Forelimb muscle (tissue), 1 donor: Measurements from ENCODE around the gene IARS1. TPM values are rescaled to one million over a fixed set of nuclear protein-coding genes. Genes with fewer than 3 reads are reported as not detected.

Experiments
- DNase-seq: peaks from one replicate; pipeline ENCODE4 v3.0.0-alpha.2; 2013; ENCODE audit warnings: low read depth
- polyA plus RNA-seq: library from polyadenylated mRNA; unstranded; fragments of 120-200 nt; gene quantifications from one replicate; pipeline ENCODE4 v1.2.1, GENCODE V29; 2013; ENCODE audit not compliant: insufficient read length

IARS1 gene
- polyA plus RNA-seq, 1 donor, result 62.7 TPM

DNA sequence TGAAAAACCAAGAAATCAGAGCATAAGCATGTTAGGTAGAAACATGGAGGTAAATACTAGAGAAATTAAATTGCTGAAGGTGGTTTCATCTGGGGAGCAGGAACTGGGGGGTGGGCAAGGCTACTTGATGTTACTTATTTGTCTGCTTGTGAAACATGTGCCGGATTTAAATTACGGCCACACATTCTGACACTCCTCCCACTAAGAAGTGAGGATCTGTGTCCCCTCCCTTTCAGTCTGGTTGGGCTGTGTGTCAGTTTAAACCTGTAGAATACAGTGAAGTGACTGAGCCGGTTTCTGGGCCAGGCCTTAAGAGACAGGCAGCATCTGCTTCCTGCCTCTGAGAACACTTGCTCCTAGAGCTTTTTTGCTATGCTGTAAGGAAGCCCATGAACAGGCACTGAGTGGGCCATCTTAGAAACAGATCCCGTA lies 2.3 kb upstream of the IARS1 start:
- DNase-seq, result no peak

DNA sequence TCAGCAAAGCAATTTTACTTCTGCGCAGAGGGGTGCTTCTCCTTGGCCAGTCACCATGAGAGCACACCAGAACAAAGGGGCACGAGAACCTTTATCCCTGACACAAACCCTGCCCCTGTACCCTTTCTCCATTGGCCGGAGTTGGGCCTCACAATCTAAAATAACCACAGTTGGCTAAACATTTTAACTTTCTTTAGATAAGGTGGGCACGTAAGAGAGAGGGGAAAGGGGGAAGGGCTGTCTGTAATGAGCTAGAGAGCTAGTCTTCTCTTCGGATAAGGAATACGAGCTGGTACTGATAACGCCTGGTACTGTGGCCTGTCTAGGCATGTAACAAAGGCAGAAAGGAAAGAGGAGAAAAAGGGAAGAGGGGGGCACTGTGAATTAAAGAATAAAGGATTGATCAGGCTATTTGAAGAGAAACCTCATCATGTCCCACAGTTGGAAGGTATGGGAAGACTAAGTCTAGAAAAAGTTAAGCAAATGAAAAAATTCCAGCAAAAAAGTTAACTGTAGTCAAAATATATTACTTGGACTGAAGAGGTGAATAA lies 1.8 kb upstream of the IARS1 start:
- DNase-seq, result no peak

DNA sequence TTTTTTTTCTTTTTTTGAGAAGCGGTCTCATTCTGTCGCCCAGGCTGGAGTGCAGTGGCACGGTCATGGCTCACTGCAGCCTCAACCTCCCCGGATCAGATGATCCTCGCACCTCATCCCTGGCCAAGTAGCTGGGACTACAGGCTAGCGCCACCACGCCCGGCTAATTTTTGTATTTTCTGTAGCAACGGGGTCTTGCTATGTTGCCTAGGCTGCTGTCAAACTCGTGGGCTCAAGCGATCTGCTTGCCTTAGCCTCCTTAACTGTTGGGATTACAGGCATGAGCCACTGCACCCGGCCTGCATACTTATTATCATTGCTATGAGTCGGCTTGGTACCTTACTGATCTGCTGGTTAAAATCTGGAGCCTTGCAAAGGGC lies 790 bp upstream of the IARS1 start:
- no peak for DNase-seq

DNA sequence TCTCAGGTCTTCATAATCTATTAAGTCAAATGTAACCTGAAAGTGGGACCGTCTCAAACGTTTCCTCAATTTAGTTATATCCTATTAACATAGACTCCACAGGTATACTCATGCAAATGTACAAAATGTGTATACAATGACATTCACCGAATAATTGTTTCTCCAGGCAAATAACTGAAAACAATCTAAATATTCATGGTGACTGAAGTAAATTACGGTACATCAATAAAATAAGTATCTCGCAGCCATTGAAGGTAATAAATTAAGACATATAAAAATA lies 482 bp downstream of the IARS1 start:
- DNase-seq, result no peak

DNA sequence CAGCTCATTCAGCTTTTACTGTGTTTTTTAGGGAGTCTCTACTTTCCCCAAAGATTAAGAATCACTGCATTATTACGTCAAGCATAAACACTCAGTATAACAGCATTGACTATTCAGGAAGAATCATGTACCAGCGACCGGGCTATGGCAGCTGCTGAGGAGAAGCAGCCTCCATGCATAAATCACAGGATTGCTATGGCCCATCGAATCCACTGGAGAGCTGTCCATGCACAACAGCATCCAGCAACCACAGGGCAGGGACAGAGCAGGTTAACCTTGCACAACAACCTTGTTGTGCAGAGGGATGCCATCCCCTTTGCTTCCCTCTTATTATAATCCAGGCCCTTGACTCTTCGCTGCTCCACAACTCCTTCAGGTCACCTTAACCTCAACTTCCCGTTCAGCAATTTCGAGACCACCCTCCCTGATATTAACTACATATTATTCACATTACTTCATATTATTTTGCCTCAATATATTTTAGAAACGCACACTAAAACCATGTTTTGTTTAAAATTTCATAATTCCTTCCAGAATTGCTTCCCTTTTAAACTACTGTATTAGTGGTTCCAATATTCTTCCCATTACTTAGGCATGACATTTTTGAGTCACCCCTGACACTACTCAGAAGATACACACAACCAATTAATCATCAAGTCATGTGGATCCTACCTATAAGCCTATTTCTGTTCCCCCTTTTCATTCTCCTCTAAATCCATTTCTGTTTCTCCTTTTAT lies 991 bp downstream of the IARS1 start:
- no peak for DNase-seq

DNA sequence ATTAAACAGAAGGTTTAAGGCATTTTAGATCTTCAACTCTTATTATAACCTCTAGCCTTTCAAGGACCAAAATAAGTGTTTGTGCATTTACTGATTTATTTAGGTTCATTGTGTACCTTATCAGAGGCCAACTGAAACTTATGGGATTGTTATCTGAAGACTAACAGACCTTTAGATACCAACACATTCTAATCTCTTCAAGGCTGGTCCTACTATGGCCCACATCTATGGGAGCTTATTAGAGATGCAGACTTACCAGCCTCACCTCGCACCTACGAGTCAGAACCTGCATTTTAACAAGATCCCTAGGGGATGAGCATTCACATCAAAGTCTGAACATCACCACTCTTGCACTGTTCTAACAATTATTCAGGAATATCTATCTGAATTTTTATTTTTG lies 1.9 kb downstream of the IARS1 start:
- no peak for DNase-seq

DNA sequence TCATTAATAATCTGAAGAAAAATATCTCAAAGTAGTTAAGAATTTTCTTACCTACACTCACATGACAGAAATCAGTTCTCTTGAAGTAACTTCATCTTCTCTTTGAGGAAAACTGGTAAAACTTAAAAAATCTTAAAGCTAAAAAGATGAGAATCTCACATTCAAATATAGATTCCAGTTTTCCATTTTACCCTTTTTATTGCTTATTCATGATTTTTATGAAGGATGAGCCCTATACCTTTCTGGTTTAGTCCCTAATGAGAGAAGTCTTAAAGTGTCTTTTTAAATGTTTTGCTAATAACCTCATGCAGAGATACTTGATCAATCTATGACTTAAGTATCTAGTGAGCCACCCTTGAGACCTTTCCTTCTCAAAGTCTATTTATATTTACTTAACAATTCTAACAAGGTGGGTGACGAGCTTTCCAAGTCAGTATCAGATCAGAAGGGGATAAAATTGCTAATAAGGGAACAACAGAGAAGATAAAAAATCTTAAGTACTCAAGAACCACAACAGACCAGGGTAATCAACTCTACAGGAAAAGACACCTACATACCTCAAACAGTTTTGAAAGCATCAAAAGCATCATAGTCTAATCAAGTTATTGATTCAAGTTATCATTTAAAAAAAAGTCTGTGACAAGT lies 2.6 kb downstream of the IARS1 start:
- no peak for DNase-seq

DNA sequence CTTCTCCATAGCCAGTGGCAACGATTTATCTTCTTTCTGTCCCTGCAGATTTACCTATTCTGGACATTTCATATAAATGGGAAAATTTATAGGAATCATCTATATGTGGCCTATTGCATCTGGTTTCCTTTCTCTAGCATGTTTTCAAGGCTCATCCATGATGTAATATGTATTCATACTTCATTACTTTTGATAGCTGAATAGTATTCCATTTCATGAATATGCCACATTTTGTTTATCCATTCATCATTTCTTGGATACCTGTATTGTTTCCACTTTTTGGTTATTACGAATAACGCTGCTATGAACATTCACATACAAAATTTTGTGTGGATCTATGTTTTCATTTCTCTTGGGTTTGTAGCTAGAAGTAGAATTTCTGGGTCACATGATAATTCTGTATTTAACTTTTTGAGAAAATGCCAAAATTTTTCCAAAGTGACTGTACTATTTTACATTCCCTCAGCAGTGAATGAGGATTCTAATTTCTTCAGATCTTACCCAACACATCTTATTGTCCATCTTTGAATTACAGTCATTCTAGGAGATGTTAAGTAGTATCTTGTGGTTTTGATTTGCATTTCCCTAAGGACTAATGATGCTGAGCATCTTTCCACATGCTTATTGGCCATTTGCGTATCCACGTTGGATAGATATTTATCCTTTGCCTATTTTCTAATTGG lies 3.6 kb downstream of the IARS1 start:
- DNase-seq, result no peak

DNA sequence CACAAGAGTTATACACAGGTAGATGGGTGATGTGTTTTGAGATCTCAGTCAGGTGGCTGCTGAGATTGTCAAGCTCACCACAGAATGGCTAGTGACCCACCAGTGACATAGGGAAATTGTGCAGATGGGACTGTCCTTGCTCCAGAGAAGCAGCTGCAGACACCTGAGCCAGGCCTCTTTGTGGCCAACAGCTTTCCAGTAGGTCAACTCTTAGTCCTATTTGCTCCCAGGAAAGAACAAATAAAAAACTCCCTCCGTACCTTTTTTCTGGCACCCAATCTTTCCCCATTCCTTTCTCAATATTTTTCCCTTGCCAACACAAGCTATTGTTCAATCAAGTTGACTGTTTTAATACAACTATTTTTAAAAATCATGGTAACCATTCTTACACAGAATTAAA lies 14.2 kb downstream of the IARS1 start:
- no peak for DNase-seq

DNA sequence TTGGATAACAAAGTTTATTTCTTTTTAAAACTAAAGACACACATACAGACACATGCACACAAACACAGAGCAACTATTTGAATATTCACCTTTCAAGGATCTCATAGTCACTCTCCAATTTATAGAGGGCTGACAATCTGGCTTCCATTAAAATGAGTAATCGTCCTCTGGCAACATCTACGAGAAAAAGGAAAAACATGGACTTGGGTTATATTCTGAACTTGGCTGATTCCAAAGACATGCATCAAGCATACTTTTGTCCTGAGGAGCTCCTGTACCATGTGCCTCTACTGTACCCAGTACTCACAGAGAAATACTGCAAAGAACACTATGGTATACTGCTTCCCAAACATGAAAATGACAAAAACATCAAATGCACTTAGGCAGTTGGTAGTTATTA lies 15.4 kb downstream of the IARS1 start:
- no peak for DNase-seq

DNA sequence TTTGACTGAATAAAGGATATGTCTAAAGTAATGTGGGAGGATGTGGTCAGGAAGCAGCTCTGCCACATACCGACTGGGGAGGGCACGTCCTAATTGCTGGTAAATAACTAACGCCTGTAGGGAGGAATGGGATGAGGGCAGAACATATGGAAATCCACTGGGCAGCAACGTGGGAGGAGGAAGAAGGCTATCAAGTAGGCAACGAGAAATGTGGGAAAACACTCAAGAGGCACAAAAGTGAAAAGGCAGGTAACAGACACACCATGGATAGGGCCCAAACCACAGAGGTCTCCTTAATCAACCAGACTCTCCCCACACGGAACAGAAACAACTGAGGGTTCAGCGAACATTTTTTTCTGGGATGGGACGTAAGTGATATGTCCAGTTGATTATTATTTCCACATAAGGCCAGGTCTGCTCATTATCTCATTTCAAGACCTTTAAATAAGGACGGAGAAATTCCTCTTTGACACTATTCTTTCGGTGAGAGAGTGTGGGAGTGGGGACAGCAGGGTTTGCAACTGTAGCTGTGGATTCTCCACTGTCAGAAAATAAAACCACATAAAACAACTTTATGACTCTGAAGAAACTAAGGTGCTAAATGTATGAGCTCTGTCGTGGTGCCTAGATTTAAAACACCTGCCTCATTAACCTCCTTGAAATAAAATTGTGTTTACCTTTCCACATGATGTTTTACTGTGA lies 17.0 kb downstream of the IARS1 start:
- DNase-seq, result no peak

DNA sequence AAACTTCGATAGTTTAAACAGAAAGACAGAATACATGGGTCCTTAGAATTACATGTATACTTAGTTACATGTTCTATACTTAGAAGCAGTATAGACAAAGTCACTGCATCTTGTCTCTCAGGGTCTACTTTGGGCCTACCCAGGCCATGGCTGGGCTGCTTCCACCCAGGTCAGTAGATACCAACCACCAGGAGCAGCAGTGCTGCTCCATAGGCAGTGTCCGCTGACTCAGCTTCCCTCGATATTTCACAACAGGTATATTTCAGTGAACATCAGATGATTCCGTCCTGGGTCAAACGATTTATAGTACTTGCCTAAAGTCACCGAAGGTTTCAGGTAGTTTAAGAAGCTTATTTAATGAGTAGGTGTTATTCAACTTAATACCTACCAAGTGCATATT lies 18.0 kb downstream of the IARS1 start:
- DNase-seq, result no peak

DNA sequence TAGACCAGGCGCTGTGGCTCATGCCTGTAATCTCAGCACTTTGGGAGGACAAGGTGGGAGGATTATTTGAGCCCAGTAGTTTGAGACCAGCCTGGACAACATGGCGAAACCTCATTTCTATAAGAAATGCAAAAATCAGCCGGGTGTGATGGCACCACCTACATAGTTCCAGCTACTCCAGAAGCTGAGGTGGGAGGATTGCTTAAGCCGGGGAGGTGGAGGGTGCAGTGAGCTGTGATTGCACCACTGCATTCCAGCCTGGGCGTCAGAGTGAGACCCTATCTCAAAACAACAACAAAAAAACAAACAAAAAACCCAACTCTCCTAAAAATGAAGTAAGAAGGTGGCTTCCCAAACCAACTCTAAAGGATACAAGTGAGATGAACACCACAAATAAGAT lies 23.0 kb downstream of the IARS1 start:
- no peak for DNase-seq

DNA sequence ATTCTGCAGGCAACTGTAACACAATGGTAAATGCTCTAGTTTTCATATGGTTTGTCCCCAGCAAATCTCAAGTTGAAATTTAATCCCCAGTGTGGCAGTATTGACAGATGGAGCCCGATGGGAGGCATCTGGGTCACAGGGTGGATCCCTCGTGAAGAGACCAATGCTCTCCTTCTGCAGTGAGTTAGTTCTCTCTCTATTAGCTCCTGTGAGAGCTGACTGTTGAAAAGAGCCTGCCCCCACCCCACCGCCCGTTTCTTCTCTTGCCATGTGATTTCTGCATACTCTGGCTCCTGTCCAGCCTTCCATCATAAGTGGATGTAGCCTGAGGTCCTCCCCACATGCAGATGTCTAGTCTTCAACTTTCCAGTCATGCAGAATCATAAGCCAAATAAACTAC lies 27.0 kb downstream of the IARS1 start:
- no peak for DNase-seq

DNA sequence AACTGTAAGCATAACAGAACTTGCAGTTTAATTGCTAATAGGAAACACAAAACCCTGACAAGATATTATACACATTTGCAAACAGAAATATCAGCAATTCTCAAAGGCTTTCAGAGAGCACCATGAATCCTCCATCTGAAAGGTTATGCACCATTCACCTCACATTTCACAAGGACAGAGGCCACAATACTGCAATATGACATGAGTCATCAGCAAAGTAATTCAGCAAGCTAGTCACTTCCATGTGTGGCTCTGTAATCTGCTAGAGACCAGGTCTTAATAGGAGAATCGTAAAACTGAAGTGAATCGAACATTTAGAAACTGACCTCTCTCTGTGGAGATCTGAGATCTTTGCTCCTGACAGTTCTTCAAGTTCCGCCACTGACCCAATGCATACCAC lies 28.3 kb downstream of the IARS1 start:
- no peak for DNase-seq

DNA sequence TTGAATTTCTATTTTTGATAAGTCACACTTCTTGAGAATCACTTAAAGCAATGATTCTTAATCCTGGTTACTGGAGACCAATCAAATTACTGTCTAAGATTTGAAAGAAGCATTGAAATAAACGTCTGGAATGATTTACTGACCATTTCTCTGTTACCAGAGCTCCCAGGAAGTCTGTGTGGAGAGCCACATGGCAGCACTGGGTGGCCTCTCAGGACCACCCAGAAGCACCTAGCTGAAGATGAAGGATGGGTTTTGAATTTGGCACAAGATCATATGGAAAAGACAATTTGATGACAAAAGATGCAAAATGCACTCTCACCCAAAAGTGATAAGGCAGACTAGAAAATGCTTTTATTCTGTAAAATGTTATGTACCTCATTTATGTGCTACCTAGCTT lies 30.4 kb downstream of the IARS1 start:
- no peak for DNase-seq

DNA sequence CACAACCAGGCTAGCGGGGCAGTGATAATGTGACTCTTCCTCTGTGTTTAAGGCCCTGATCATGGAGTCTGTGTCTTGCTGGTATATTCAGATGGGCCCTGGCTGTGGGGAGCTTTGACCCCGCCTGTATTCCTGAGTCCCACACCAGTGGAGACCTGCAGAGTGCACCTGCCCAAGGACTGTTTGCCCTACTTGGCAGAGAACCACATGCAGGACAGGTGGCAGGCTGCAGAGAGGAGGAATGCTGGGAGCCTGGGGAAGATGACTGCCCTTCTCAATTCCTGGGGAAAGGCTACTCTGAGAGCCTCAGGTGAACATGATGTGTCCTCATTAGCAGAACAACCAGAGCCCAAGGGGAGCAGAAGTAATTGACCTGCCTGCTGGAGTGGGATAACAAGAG lies 36.2 kb downstream of the IARS1 start:
- DNase-seq, result no peak

DNA sequence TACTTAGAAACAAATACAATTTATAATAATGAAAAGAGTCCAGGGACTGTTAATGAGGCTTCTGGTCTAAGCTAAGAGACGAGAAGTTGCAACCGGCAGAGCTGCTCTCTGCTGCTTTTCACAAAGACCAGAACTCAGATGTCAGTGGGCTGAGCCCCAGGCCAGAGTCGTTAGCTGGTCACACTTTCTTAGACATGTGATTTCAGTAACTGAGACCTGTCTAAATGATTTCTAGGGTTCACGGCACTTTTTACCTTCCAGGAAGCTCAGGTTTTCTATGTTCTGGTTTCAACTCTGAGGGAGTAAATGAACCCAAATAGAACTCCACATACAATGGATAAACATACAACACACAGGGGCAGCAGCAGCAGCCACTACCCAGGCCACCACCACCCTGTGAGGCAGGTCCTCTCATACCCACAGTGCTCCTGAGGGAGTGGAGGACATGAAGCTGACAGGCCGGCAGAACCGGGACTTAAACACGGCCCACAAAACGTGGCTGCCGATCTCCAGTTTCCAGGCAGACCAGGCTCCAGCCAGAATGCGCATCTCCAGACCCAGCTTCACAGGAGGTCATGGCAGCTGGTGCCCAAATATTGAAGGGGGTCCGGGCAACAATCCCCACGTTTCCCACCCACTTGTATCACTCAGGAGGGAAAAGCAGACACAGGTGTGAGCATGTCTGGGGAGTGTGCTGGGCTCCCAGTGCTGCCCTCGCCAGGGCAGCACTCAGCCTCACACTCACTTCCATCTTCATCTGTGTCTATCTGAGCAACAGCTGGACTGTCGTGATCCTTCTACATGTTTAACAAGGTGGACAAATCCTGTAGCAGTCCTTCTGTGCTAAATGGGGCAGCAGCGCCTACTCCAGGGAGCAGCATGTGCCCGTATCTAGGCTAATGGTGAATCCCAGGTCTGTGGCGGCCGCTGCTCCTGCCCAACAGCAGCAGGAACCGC lies 38.8 kb downstream of the IARS1 start:
- DNase-seq, result no peak

DNA sequence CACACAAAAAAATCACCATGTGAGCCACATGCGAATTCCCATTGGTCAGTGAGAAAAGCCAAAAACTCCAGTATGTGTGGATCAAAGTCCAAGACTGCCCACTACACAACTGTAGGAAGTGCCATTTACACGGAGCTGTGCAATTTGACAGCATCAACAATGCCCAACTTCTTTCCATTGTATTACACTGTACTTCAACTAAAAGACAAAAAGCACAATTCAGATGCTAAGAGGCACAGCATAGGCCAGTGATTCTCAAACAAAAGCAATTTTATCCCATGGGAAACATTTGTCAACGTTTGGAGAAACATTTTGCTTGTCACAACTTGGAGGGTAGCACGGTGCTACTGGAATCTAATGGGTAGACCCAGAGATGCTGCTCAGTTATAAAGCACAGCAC lies 39.8 kb downstream of the IARS1 start:
- no peak for DNase-seq

DNA sequence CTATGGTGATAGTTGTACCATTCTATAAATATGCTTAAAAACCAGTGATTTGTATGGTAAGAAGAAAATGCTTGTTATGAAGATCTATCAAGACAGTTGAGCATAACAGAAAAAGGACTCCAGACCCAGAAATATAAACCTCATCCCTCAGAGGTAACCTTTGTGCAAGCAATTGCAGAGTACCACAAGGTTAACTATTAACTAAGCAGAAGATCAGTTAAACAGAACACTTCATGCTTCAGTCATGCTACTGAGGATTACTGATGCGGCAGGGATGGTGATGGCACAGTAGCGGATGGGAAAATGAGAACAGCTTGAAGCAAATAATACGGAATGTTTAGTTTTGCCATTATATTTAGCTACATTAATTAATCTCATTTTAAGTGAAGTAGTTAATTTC lies 45.5 kb downstream of the IARS1 start:
- DNase-seq, result no peak

DNA sequence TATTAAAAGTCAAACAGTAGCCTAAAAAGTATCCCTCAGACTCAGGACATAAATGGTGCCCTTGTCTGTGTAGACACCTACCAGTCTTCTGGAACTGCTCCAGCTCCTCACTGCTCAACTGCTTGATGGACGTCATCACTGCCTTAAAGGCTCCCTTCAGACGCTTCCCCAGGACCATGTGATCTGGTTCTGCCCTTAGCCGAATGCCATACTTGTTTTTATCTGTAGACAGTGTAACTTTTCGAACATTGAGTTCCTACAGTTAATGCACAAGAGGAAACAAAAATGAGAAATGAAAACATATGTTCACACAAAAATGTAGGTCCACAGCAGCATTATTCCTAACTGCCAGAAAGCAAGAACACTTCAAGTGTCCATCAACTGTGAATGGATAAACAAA lies 46.2 kb downstream of the IARS1 start:
- no peak for DNase-seq
